T-helper 2 cell treated with Interferon-gamma antibody and Interleukin-4, amounts not matched to agents 100 ng/mL and 5 ng/mL, for 36 hours (primary cell): ENCODE results near the gene RMI1. TPM values are rescaled to one million over a fixed set of nuclear protein-coding genes. Genes with fewer than 3 reads are reported as not detected.

ENCODE experiments used
- intact Hi-C: fragments of 100-400 bp; cut with micrococcal nuclease; formaldehyde crosslinking; loops from one replicate; pipeline ENCODE4 v1.15.1; 2023
- total RNA-seq: library from RNA; stranded (reverse); gene quantifications from 2 replicates; pipeline ENCODE4 v1.2.3, GENCODE V29; 2022

Gene RMI1
- total RNA-seq, 1 donor from 2014 or later = 29.0 TPM

DNA sequence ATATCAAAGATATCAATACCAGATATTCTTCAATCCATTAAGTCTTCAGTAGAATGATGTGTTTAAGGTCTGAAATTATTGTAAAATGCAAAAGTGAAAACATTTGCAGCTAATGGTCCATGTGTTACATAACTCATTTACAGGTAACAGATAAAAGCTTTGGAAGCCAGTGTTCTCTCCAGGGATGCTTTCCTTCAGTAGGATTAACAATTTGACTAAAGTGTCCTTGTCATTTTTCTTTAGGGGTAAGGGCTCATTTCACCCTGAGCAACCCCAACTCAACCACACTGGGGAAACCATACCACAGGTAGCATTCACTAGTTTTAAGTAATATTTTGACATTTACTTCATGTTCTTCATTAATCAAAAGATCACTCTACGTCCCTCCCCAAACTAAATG is 13.5 kb upstream of the RMI1 start:
- intact Hi-C loops = no loop called here

DNA sequence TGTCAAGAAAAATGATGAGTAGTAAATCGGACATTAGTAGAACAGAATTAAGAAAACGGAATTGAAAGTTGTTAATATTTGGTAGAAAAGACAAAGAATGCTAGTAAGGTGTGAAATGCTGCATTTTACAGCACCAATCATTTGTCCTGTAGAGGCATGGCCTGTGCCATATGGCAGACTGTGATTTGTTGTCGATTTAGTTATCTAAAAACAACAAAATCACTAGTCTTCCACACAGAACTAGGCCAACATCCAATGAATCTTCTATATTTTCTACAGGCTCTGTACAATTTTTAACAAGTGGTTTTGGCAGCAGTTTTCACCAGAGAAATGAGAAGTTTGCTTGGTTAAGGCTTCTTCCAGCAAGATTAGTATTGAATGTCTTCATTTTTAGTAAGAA is 11.0 kb upstream of the RMI1 start:
- intact Hi-C loops = no loop called here

DNA sequence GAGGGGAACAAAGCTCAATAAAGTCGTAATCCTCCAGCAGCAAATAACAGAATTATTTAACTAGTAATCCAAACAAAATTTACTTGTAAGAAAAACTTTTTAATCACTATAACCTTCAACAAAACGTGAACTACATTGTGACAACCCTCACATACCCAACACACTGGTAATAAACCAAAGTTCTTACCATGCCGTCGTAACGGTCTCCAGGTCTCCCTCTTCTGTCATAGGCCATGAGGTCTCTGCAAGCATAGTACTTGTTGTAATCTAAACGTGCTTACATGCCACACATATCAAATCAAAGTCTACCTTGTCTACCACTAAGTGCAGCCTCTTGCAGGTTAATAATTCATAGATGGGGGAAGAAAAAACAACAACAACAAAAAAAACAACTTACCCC is 9.1 kb upstream of the RMI1 start:
- intact Hi-C loops = no loop called here

DNA sequence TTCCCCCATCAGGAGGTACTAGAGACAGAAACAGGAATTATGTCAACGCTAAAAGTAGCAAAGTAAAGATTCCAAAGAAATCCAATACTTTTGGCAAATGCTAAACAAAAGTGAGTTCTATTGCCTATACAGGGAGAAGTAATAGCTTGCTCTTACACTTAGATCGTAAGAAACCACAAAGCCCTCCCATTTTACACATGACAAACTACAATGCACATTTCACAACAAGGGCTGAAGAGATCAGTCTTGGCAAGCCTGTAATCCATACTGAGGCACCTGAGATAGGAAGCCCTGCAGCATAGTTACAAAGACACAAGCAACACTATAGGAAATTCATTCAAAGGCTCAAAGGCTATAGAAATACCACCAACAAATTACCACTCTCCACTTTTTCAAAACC is 8.3 kb upstream of the RMI1 start:
- intact Hi-C loops = no loop called here

DNA sequence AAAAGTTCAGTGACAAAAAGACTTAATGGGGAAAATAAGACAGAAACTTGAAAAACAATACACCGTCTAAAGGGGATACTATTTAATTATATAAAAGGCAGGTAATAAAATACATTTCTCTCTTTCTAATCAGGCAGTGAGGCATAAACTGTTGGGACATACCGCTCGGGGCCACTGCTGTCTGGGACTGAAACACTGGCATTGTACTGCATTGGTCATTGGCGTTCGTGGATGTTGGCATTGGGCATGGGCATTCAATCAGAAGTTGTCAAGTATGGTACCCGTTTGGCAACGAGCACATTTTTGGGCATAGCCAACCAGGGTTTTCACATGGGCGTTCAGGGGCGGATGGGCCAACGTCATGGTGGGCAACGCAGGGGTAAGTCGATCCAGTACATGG is 5.3 kb upstream of the RMI1 start:
- intact Hi-C loops = no loop called here

DNA sequence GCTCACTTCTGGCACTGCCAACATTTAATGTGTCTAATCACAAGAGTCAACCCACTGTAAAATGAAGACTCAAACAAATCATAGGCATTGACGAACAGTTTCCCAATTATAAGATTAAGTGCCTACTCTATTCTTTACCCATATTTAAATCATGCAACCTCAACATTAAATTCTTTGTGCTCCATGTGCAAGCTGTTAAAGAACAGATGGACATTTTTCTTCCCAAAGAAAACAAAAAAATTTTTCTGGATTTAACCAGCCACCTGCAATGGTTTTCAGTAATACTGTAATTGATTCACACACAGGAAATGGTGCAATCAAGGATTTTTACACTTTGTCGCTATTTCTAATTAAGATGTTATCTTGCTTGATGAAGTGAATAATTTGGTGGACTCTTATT is 4.2 kb upstream of the RMI1 start:
- intact Hi-C loops = no loop called here

DNA sequence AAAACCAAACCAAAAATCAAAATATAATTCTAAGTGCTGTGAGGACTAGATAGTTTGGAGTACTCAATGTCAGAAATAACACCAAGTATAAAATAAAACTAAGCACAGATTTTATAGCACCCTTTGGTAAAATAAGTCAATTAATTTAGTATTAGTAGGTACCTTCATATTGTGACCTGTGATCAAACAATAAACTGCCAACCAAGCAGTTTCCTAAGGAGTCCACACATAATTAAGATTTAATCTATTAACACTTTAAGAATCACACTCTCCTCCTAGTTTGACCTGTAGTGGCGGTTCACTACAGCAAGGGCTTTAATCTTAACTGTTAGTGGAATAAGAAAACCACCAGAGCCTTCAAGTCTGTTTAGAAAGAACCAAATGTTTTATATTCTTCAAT is 3.4 kb upstream of the RMI1 start:
- intact Hi-C loops = loop anchor here (1.0 kb wide), 1 partner anchor 338 kb away; no protein-coding TSS in a partner anchor

DNA sequence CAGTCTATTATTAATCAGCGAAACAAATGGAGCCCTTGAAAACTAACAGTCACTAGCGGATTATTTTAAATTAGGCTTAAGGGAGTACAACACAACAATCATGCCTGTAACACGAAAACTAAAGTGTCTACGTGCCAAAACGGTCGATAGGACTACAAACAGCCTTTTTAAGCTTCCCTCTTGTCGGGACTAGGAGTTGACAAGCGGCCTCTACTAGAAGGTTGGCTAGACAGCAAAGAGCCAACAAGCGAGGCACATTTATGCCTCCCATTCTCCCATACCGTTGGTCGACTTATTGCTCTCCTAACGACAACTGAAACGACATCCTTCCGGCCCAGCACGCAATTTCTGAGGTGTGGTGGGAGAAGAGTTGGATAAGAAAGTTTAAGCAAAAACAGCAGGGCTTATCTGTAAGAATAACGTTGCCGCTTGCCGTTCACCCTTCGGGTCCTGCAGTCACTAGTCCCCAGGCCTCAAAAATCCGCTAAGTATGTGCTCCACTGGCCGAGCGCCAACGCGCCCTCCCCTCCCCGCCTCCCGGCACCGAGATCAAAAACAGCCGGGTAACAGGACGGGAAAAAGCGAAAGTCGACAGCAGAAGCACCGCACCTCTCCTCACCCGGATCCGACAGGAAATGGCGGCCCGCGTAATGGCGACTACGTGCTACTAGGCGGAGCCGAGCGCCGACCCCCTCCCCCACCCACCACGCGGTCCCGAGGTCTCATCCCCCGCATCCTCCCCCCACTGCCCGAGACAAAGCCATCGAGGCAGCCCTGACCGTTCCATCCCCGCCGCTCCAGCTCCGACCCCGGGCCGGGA is 1.4 kb upstream of the RMI1 start:
- intact Hi-C loops = loop anchor here (1.0 kb wide), 1 partner anchor 314 kb away; no protein-coding TSS in a partner anchor

DNA sequence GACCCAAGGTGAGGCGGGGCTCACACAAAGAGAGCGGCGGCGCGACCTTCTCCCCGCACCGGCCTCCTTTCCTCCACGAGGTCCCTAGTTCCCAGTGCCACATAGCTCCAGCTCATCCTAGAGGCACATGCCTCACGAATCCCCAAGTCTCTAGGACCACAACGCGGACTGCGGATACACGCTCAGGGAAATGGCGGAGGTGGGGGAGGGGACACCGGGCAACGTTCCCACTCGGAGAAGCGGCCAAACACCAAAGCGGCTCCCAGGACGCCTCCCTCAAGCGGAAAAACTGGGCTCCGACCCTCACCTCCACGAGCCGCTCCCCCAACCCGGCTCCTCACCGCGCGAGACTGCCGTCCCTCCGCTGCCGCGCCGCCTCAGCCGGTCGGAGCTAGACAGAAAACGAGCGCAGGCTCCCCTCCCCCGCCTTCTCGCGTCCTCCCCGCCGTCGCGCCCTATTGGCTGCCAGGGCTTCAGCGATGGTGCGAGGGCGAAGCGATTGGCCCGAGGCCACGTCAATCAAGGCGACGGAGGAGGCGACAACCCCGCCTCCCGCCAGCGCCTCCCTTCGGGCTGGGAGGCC is 702 bp upstream of the RMI1 start, which contains the start of gene HNRNPK:
Gene HNRNPK, minus strand, starts transcription at position 404 of the 583 bp plus-strand sequence. CDS start 1,963 bp downstream, outside the sequence.
- intact Hi-C loops = loop anchor here (1.0 to 10.0 kb wide), 9 partner anchors 22 to 1965 kb away; partner anchors contain the start of genes AGTPBP1, IDNK, KIF27 and NAA35

DNA sequence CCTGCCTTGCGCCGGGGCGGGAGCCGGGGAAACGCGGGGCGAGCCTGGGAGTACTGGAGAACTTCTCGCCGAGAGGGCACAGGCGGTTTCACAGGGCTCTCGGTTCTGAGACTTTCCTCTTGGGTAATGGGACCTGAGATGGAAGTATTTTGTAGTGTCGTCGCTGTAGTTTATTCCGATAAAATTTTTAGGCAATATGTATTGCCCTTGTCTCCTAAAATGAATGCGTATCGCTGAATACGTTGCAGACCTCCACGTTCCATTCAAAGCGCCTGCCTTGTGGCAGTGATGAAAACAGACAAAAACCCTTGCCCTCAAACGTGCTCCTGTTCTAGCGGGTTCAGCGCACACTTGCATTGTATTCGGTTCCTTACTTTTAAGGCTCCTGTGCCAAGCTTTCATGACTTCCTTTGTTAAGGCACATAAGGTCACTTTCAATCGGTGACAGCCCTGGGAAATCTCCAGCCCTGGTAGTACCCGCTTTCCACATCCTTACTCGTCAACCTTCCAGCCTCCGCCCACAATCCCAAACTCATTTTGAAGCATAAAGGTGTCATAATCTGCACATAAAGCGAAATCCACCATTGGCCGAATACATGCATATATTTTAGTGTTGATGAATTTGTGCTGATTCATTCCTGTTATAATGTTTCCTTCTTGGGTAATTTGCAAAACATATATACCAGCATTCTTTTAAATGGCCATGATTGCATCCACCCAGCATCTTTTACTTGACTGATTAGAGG is 694 bp downstream of the RMI1 start:
- intact Hi-C loops = loop anchor here (2.0 to 10.0 kb wide), 4 partner anchors 191 to 1964 kb away; partner anchors contain the start of genes AGTPBP1, IDNK and NAA35

DNA sequence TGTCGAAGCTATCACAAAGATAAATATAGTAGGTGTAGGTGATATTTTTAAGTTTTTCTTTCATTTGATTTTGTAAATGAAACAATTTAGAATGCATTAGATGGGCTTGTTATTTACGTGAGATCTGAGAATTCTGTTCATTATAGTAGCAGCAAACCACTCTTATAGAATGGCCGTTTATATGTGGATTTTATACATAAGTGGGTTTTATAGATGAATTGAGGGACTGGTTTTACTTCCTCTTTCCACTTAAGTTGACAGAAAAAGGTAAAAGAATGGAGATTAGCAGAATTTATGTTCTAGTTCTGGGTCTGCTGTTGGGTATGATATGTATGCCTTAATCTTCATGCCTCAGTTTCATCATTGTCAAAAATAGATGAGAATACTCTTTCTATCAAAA is 5.6 kb downstream of the RMI1 start:
- intact Hi-C loops = loop anchor here (10.0 kb wide), 1 partner anchor 1959 kb away; the partner anchor contains the start of gene NAA35

DNA sequence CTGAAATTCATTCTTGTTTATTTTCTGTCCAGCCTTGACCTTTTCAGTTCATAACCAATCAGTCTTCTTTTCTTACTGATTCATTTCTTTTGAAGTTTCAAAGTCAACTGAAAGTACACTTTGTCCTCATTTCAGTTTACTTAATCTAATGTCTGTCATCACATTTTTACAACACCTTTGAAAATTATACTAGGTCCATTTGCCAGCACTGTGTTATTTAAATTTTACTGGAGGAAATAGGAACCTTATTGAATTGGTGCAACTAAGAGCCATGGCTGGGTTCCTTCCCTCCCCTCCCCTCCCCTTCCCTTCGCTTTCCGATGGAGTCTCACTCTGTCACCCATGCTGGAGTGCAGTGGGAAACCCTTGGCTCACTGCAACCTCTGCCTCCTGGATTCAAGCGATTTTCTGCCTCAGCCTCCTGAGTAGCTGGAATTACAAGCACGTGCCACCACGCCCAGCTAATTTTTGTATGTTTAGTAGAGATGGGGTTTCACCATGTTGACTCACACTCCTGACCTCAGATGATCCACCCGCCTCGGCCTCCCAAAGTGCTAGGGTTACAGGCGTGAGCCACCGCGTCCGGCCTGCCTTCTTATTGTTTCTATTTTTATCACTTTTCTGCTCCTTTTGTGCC is 6.3 kb downstream of the RMI1 start:
- intact Hi-C loops = loop anchor here (10.0 kb wide), 1 partner anchor 1958 kb away; the partner anchor contains the start of gene NAA35

DNA sequence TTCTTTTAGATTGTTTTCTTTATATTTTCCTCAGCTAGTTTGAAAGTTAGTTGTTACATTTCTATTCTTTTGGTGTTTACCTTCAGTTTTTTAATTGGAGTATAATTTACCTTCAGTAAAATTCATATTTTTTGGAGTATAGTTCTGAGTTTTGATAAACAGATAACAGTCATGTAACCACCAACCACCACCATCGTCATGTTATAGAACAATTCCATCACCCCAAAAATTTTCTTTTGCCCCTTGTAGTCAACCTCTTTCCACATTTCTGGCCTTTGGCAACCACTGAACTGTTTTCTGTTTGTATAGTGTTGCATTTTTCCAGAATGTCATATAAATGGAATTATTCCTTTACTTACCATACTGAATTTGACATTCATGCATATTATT is 6.8 kb downstream of the RMI1 start:
- intact Hi-C loops = loop anchor here (10.0 kb wide), 1 partner anchor 1957 kb away; the partner anchor contains the start of gene NAA35

DNA sequence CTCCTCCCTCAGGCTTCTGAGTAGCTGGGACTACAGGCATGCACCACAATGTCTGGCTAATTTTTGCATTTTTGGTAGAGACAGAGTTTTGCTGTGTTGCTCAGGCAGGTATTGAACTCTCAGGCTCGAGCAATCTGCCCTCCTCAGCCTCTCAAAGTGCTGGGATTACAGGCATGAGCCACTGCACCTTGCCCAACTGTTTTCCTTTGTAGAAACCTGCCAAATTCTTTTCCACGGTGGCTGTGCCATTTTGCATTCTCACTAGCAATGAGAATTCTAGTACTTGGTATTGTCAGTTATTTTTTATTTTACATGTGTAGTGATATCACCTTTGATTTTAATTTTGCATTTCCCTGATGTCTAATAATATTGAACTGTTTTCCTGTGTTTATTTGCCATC is 7.8 kb downstream of the RMI1 start:
- intact Hi-C loops = loop anchor here (10.0 kb wide), 1 partner anchor 1956 kb away; the partner anchor contains the start of gene NAA35

DNA sequence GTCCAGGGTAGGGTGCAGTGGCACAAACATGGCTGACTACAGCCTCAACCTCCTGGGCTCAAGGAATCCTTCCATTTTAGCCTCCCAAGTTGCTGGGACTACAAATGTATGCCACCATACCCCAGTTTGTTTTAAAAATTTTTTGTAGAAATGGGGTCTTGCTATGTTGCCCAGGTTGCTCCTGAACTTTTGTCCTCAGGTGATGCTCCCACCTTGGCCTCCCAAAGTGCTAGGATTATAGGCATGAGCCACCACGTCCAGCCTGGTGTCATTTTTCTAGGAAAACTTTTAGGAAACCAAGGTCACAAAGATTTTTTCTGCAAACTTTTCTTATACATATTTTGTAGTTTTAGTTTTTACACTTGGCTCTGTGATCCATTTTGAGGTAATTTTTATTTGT is 10.8 kb downstream of the RMI1 start:
- intact Hi-C loops = no loop called here

DNA sequence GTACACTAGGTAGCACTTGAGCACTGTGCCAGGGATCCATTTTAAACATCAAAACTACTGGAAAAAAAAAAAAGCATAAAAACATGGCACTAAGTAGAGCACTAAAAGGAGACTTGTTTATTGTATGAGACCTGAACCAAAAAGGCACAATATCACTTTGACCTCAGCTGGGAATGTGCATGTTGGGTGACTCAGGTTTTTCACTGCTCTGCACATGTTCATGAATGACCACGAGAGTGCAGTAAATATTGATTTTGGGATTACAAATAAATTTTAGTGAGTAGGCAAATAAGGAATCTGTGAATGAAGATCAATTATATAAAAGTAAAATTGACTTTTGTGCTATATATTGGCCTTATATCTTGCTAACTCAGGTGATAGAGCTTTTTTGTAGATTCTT is 11.8 kb downstream of the RMI1 start:
- intact Hi-C loops = no loop called here

DNA sequence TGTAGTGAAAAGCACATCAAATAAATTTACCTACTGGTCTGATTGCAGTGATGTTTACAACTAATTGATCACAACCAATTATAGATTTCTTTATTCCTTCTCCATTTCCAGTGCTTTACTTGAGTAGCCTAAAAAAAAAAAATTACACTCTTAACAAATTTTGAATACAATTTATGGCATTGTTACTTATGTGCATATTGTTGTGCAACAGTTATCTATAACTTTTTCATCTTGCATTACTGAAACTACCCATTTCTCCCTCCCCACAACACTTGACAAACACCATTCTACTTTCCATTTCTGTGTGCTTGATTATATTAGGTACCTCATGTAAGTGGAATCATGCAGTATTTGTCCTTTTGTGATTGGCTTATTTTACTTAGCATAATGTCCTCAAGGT is 12.3 kb downstream of the RMI1 start:
- intact Hi-C loops = no loop called here

DNA sequence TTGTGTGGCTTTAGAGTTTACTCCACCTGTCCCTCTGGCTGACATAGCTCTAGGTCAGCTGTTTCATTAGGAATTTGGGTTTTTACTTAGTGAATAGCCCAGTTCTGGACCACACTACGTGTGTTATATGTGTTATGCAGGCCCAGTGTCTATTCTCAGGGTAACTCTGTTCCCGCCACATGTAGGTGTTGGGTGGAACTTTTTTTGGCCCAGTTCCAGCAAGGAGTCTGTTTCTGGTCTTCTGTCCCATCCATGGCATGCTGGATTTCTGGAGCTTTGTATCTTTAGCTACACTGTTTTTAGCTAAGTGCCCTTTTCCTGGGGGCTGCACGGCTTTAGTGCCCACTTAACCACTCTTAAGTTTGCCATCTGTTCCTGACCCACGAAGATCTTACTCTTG is 15.5 kb downstream of the RMI1 start:
- intact Hi-C loops = no loop called here

DNA sequence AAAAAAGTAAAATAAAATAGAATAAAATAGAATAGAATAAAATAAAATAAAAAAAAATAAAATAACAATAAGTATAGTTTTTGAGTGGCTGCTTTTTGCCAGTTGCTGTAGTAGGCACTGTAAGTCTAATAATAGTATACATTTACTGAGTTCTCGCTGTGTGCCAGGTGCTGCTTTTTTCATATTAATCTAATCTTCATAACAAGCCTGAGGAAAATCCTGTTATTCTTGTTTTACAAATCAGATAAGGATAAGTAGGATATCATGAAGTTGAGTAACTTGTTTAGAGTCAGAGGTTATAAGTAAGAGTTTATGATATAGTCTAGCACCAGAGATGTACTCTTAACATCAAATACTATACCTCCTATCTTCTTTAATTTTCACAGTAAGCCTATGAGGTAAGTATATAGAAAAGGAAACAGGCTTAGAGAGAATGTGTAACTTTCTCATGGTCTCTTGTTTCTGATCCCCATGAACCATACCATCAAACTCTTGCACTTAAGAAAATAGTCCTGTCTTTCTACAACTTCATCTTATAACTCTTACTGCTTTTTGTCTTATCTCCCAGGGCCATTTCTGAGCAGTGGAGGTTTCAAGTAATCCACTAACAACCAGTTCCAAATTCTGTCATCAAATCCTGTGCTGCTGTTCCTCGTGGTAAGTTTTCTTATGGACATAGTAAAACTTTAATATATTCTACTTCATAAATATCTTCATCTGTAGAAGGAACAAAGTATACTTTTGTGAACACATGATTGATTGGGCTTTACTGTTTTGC is 18.7 kb downstream of the RMI1 start:
- intact Hi-C loops = no loop called here

DNA sequence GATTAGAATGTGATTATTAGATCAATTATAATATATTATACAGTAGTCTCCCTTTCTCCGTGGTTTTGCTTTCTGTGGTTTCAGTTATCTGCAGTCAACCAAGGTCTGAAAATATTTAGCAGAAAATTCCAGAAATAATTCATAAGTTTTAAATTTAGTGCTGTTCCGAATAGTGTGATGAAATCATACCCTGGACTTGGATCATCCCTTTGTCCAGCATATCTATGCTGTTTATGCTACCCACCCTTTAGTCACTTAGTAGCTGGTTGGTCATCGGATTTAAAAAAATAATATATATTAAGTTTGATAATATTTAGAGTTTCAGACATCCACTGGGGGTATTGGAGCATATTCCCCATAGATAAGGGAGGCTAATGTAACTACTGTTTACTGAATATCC is 19.6 kb downstream of the RMI1 start:
- intact Hi-C loops = no loop called here
